Thoracic aorta (tissue), 2 donors: ENCODE data around the gene AKAP10. TPM values are rescaled to one million over a fixed set of nuclear protein-coding genes. Genes with fewer than 3 reads are reported as not detected.

ENCODE experiments used
- ATAC-seq: fragments of 150-250 bp; one replicate; pipeline ENCODE4 v1.8.0; 2017; ENCODE audit warnings: low read depth; ENCODE audit not compliant: insufficient number of reproducible peaks, low FRiP score
- DNase-seq: peaks from one replicate; pipeline ENCODE4 v3.0.0-alpha.2; 2020; ENCODE audit warnings: low spot score
- H3K27ac ChIP-seq, 2 donors: fragments of 200-600 bp; sonication (generic); 1 replicate in 1 of 2; 2 replicates in 1 of 2; pipeline ENCODE4 v1.5.1; 2016; ENCODE audit warnings: mild to moderate bottlenecking in 2 of 2, moderate library complexity in 2 of 2
- H3K27me3 ChIP-seq: fragments of 200-600 bp; sonication (generic); replicated peaks from 2 replicates; pipeline ENCODE4 v1.6.0; 2016; ENCODE audit warnings: mild to moderate bottlenecking; ENCODE audit not compliant: insufficient read depth
- H3K36me3 ChIP-seq: fragments of 200-600 bp; sonication (generic); one replicate; pipeline ENCODE4 v1.5.1; 2016
- H3K4me1 ChIP-seq, 2 donors: fragments of 200-600 bp; sonication (generic); 1 replicate in 1 of 2; 2 replicates in 1 of 2; pipeline versions ENCODE4 v1.5.1 to v1.6.0; 2016; ENCODE audit warnings: low read depth in 2 of 2, mild to moderate bottlenecking in 1 of 2; ENCODE audit not compliant: control insufficient read depth in 1 of 2
- H3K4me3 ChIP-seq: fragments of 200-600 bp; sonication (generic); 2 replicates; pipeline ENCODE4 v1.5.1; 2016; ENCODE audit warnings: mild to moderate bottlenecking
- H3K9me3 ChIP-seq: fragments of 200-600 bp; sonication (generic); 2 replicates; pipeline ENCODE4 v1.5.1; 2016
- CTCF ChIP-seq: fragments of 200-600 bp; sonication (generic); IDR thresholded peaks from one replicate; pipeline ENCODE4 v1.5.1; 2019; ENCODE audit warnings: antibody characterized with exemption
- total RNA-seq, 2 donors: library from RNA; depleted of rRNA; stranded (reverse); fragments of >200 nt; gene quantifications; one replicate each; pipeline versions ENCODE4 v1.1.0 to v1.2.3, GENCODE V29; 2016

The AKAP10 gene
- total RNA-seq, 2 donors from 2014 or later = 29.6 to 48.5 TPM

- Histone ChIP-seq H3K4me1 (peaks cover 8 to 25% of the 10 kb centered on the region in 2 donors), H3K36me3 (no peaks in the 10 kb centered on the region), H3K27me3 (no peaks in the 10 kb centered on the region), H3K9me3 (no peaks in the 10 kb centered on the region), H3K27ac (peak overlapping the region in 1 of 2 donors; percentile 71), H3K4me3 (no peak overlapping the region)
- no peak for TF ChIP-seq CTCF
- DNase-seq (no peak), ATAC-seq (no peak)
Measured at GRCh38 chr17:20010936-20011335, 33.3 kb upstream of the AKAP10 start.

GRCh38 chr17:20010099-20010863 lies 32.7 kb upstream of the AKAP10 start:
- no peak for DNase-seq
- Histone ChIP-seq H3K9me3 (no peaks in the 10 kb centered on the region), H3K4me3 (peak overlapping the region; percentile 80), H3K36me3 (no peaks in the 10 kb centered on the region), H3K27ac (peak overlapping the region; percentile 71), H3K27me3 (no peaks in the 10 kb centered on the region), H3K4me1 (peaks cover 8 to 25% of the 10 kb centered on the region in 2 donors)
- peak; percentile 56 for TF ChIP-seq CTCF
- ATAC-seq = peak; percentile 44

- peak; percentile 99 for TF ChIP-seq CTCF
- H3K9me3 ChIP-seq = no peaks in the 10 kb centered on the region
- DNase-seq (peak; percentile 46), ATAC-seq (peak; percentile 93)
- peaks cover 8 to 25% of the 10 kb centered on the region in 2 donors for H3K4me1 ChIP-seq
- peak within 1 kb of the TSS; percentile 71 for H3K27ac ChIP-seq
- H3K36me3 ChIP-seq = no peaks in the 10 kb centered on the region
- peak within 1 kb of the TSS; percentile 80 for H3K4me3 ChIP-seq
- no peaks in the 10 kb centered on the region for H3K27me3 ChIP-seq
Measured at GRCh38 chr17:20009302-20010098, 31.9 kb upstream of the AKAP10 start, which contains the start of gene SPECC1. TSS of gene SPECC1 (plus strand) at chr17:20009359. CDS start at chr17:20096652, 87,293 bp downstream.

GRCh38 chr17:20009052-20009301 lies 31.3 kb upstream of the AKAP10 start:
- Histone ChIP-seq H3K4me1 (peaks cover 8 to 25% of the 10 kb centered on the region in 2 donors), H3K36me3 (no peaks in the 10 kb centered on the region), H3K4me3 (peak overlapping the region; percentile 80), H3K27me3 (no peaks in the 10 kb centered on the region), H3K27ac (peak overlapping the region; percentile 71), H3K9me3 (no peaks in the 10 kb centered on the region)
- TF ChIP-seq CTCF = no peak
- ATAC-seq = peak; percentile 24
- no peak for DNase-seq

- DNase-seq (no peak), ATAC-seq (peak; percentile 55)
- Histone ChIP-seq H3K4me1 (peaks cover 8 to 25% of the 10 kb centered on the region in 2 donors), H3K27me3 (no peaks in the 10 kb centered on the region), H3K27ac (peak overlapping the region; percentile 71), H3K4me3 (peak overlapping the region; percentile 80), H3K36me3 (no peaks in the 10 kb centered on the region), H3K9me3 (no peaks in the 10 kb centered on the region)
- no peak for TF ChIP-seq CTCF
Measured at GRCh38 chr17:20008242-20009051, 30.8 kb upstream of the AKAP10 start.
